Stimulated activated CD4-positive, alpha-beta T cell treated with anti-CD3 and anti-CD28 coated beads, TNF-alpha, amount 100 ng/mL, for 4 hours (primary cell): ENCODE data around the gene PSMF1.

Experiments
- DNase-seq, 3 experiments: peaks; one replicate each; pipeline ENCODE4 v3.0.0-alpha.2; 2020; ENCODE audit warnings: low read depth in 3 of 3

PSMF1 gene

DNA sequence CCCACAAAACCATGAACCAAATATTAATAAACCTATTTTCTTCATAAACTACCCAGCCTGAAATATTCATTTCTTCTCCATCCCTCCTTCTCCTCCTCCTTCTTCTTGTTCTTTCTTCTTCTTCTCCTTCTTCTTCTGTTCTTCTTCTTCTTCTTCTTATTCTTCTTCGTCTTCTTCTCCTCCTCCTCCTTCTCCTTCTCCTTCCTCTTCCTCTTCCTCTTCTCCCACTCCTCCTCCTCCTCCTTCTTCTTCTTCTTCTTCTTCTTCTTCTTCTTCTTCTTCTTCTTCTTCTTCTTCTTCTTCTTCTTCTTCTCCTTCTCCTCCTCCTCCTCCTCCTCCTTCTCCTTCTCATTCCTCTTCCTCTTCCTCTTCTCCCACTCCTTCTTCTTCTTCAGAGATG is 71.4 kb downstream of the PSMF1 start:
- DNase-seq = no peak

DNA sequence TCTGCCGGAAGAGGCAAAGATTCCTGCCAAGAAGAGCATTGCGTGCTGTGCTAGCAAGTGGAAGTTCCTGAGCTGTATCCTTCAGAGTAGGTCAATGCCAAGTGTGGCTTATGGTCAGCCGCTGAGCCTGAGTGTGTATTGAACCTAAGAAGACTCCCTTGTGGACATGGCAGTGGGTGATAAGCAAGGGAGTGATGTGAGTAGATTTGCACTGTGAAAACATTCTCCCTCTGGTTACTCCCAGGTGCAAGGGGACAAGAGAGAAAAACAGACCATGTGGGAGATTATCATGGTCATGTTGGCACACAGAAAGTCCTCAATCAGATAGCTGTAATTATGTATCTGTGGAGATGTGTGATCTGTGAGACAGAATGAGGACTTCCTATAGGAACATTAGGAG is 72.4 kb downstream of the PSMF1 start:
- DNase-seq = no peak

GRCh38 chr20:1191299-1191698 is 72.9 kb downstream of the PSMF1 start:
- no peak for DNase-seq

DNA sequence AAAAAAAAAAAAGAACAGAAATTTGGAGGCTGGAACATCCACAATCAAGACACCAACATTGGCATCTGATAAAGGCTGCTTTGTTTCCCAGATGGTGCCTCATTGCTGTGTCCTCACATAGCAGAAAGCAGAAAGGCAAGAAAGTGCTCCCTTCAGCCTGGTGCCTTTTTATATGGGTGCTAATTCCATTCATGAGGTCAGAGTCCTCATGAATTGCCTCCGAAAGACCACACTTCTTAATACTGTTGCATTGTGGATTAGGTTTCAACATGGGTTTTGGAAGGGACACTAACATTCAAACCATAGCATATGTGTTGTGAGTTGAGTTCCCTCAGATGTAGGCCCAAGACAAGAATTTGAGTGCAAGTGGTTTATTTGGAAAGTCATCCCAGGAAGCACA is 76.8 kb downstream of the PSMF1 start:
- no peak for DNase-seq

DNA sequence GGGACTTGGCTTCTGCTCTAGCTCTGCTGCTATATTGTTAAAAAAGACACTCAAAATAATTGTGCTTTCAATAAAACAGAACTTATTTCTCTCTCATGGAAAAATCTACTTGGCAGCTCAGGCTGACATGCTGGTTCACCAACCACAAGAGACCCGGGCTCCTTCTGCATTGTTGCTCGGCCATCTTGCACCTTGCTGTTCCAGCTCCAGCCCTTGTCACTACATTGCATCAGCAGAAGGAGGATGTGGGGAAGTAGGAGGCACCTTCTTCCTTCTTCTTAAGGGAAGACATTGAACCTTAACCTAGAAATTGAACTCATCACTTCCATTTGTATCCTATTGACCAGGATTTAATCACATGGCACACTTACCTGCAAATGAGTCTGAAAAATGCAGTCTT is 78.2 kb downstream of the PSMF1 start:
- DNase-seq = no peak

GRCh38 chr20:1197801-1198200 is 79.4 kb downstream of the PSMF1 start:
- no peak for DNase-seq

DNA sequence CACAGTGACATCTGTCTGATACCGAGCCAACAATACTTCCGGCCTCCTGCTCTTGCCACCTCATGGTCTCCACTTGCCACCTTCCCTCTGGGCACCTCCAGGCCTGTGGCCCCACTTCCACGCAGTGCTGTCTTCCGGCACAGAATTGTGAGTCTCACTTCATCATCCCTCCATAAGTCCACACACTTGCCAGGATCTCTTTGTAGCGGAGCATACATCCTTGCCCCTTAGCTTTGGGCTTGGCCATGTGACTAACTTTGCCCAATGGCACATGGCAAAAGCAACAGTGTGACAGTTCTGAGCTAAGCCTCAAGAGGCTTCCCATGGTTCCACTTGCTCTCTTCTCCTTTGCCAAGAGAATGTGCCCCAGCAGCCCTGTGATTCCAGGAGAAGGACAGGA is 80.3 kb downstream of the PSMF1 start:
- no peak for DNase-seq

DNA sequence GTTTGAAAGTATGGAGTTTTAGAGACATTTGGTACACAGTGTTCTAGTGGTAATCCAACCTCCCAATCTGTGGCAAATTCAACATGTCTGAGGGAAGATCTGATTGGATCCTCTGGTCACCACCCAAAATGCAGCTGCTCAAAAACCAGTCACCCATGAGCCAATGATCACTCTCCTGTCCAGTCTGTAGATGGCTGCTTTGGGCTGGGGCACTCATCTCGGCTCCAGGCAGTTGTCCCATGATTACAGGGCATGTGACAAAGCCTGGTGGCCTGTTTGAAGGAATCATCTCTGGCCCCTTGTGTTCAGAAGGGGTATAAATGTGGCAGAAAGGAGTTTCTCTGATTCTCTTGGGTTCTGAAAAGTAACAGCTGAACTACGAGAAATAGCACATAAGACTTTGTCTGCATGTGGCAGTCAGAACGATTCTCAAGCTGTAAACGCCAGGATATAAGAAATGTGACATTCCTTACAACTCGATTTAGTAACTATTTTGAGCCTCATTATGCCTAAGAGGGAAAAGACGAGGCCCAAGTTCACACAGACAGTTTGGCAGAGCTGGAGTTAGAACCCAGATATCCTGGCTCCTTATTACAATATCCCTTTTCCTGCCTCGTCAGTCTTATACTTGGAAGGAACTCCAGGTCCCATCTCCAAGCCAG is 80.9 kb downstream of the PSMF1 start:
- no peak for DNase-seq

DNA sequence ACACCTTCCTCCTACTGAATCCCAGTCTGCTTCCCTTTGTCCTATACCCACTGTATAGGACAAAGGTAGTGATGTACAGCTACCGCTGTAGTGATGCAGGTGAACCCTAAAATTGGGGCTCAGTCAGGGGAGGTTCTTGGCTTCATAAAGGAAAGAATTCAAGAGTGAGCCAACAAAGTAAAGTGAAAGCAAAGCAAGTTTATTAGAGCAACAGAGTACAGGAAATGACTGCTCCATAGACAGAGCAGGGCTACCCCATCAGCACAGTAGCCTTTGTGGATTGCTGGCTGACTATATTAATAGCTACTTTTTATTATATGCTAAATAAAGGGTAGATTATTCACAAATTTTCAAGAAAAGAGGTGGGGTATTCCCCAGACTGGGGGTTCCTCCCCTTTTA is 81.6 kb downstream of the PSMF1 start:
- DNase-seq = no peak

- DNase-seq = no peak
Observed at GRCh38 chr20:1202762-1203504, 84.5 kb downstream of the PSMF1 start, which contains the start of gene C20orf202. Gene C20orf202 (plus strand): TSS chr20:1203454. CDS start chr20:1203586, 132 bp downstream.

DNA sequence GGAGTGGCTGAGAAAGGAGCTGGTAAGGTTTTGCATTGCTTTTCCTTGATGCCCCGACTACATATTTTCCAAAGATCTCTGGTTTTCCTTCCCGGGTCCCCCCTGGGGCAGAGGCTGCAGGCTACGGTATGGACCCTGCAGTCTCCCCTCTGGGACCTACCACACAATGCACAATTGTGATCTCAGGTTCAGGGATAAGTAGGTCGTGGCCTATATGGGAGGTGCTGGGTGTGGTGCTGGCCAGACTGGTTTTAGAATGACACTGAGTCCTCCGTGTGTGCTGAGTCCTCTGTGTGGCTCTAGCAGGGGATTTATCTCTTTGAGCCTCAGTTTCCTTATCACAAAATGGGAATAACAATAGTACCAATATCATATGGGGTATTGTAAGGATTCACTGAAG is 85.2 kb downstream of the PSMF1 start:
- no peak for DNase-seq

DNA sequence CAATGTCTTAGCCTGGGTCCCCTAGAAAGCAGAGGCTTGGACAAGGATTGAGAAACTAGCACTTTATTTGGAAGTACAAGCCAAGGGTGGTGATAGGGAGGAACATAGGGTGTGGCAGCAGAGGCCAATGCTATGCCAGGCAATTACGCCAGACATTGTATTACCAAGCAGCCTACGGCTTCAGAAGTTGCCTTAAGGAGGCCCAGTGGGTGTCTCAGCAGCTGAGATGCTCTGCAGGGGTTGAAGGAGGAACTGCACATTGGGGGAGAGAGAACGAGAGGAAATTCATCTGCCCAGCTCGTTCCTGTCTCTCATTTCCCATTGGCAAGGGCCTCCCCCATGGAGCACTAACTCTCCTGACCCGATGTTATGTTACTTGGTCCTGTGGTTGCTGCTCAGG is 85.7 kb downstream of the PSMF1 start:
- DNase-seq = no peak

DNA sequence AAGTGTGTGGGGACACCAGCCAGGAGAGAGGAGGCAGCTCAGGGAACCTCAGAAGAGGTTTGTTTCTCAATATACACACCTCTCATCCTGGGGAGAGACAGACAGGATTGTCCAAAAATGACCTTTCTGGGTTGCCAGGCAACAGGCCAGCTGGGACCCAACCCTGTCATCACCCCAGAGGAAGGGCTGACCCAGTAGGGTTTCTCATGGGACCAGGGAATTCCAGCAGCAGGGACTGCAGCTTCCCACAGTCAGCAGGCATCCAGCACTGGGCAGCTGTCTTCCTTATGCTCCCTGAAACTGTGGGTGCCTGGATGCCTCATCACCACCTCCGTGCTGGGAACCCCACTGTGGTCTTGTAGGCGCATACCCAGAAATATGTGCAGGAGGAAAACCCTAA is 86.2 kb downstream of the PSMF1 start:
- DNase-seq = no peak

DNA sequence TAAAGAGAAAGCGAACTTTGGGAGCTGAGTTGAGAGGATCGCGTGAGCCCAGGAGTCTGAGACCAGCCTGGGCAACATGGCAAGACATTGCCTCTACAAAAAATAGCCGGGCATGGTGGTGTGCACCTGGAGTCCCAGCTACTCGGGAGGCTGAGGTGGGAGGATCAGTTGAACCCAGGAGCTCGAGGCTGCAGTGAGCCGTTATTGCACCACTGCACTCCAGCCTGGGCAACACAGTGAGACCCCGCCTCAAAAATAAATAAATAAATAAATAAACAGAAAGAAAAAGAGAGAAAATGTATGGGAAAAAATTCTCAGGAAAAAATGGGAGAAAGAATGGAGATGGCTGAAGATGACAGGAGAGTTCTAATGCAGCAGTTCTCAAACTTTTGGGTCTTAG is 87.4 kb downstream of the PSMF1 start:
- no peak for DNase-seq

- no peak for DNase-seq
Observed at GRCh38 chr20:1206366-1207148, 88.2 kb downstream of the PSMF1 start.

DNA sequence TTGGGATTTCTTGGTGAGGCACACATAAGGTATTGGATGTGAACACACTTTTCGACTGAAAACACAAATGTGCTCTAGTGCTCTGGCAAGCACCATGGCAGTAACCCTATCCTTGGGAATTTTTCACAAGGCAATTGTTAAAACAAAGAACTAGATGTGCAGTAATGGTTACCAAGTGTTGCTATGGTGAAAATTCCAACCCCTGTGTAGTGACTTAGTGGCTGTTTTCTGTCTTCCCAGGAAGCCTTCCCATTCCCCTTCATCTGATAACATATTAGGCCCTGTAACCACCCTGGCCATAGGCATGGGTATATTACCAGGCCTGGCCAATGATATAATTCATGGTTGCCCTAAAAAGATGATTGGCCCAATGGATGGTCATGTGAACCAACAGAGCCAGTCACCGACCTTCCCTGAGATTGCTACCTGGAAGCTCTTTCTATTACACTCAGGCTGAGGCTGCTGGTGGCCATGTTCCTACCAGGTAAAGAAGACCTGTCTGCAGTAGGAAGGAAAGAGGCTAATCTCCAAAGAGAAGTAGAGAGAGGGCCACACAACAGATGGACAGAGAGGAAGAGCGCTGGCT is 89.0 kb downstream of the PSMF1 start:
- DNase-seq = no peak

GRCh38 chr20:1209447-1210387 is 91.3 kb downstream of the PSMF1 start:
- DNase-seq = no peak

DNA sequence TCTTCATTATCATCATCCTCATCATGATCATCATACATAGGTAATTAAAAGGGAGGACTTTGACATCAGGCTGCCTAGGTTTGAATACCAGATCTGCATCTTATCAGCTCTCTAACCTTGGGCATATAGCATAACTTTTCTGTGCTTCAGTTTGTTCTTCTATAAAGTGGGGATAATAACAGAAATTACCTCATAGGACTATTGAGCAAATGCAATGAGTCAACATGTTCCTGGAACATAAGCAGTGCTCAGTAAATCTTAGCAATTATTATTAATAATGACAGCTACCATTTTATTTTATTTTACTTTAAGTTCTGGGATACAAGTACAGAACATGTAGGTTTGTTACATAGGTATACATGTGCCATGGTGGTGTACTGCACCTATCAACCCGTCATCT is 92.1 kb downstream of the PSMF1 start:
- no peak for DNase-seq

DNA sequence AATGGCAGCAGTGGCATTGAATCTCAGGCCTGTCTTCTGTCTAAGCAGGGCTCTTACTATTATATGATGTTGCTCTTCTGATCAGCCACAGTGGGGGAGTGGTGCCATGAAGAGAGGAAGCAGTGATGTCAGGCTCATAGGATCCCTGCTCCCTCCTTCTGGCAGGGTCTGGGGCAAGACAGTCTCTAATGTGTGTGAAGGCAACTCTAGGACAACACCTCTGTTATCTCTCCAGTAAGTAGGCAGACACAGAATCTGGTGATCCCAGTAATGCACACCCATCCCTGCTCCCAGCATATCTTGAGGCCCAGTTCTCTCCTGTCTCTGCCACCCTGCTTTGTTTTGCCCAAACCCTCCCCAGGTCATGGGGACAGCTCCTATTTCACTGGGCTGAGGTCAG is 93.6 kb downstream of the PSMF1 start:
- no peak for DNase-seq

- DNase-seq = peak; percentile 35 to 49 (median 44)
Observed at GRCh38 chr20:1212607-1213396, 94.4 kb downstream of the PSMF1 start.
